Stimulated activated CD4-positive, alpha-beta T cell treated with anti-CD3 and anti-CD28 coated beads, Interleukin-1b, Interleukin-23, amount 100 ng/mL, for 1 hour (primary cell): ENCODE data around the gene ITIH2.
"Not testable (repeated sequence)": the region's sequence is repeated elsewhere in the genome, so short reads cannot be mapped to it uniquely, and the experiment has no call there.

Experiments used
- DNase-seq, 2 donors: peaks; one replicate each; pipeline ENCODE4 v3.0.0-alpha.2; 2020; ENCODE audit warnings: low read depth in 2 of 2

Gene ITIH2

GRCh38 chr10:7697426-7697825 lies 5.7 kb upstream of the ITIH2 start:
- DNase-seq = no peak

GRCh38 chr10:7700577-7701125 lies 2.5 kb upstream of the ITIH2 start:
- no peak for DNase-seq

- DNase-seq = no peak
These were observed 1.9 kb upstream of the ITIH2 start for GRCh38 chr10:7701158-7701742.

- no peak for DNase-seq
These were observed 766 bp upstream of the ITIH2 start for GRCh38 chr10:7702288-7702812.

GRCh38 chr10:7704071-7705016 lies 1.2 kb downstream of the ITIH2 start:
- no peak for DNase-seq

- DNase-seq = no peak
These were observed 2.2 kb downstream of the ITIH2 start for GRCh38 chr10:7705341-7705740.

GRCh38 chr10:7706534-7707073 lies 3.5 kb downstream of the ITIH2 start:
- no peak for DNase-seq

GRCh38 chr10:7707102-7707501 lies 4.0 kb downstream of the ITIH2 start:
- DNase-seq = no peak

- DNase-seq = no peak
These were observed 4.9 kb downstream of the ITIH2 start for GRCh38 chr10:7707858-7708622.

GRCh38 chr10:7708832-7709231 lies 5.7 kb downstream of the ITIH2 start:
- no peak for DNase-seq

- no peak for DNase-seq
These were observed 7.3 kb downstream of the ITIH2 start for GRCh38 chr10:7710446-7710845.

- DNase-seq = not testable (repeated sequence)
These were observed 8.0 kb downstream of the ITIH2 start for GRCh38 chr10:7711075-7711474.

GRCh38 chr10:7715515-7715914 lies 12.4 kb downstream of the ITIH2 start:
- DNase-seq = no peak

GRCh38 chr10:7717767-7718166 lies 14.7 kb downstream of the ITIH2 start:
- no peak for DNase-seq

- DNase-seq = no peak
These were observed 15.6 kb downstream of the ITIH2 start for GRCh38 chr10:7718685-7719084.

GRCh38 chr10:7720478-7720877 lies 17.4 kb downstream of the ITIH2 start:
- DNase-seq = no peak

- no peak for DNase-seq
These were observed 19.9 kb downstream of the ITIH2 start for GRCh38 chr10:7722927-7723529.

GRCh38 chr10:7734821-7735220 lies 31.7 kb downstream of the ITIH2 start:
- DNase-seq = no peak

GRCh38 chr10:7738536-7739407 lies 35.7 kb downstream of the ITIH2 start:
- DNase-seq = no peak

- no peak for DNase-seq
These were observed 41.2 kb downstream of the ITIH2 start for GRCh38 chr10:7744307-7744706.
